HG02798 (cell line): ENCODE results near the gene HIBADH.
"Not testable (repeated sequence)": the region's sequence is repeated elsewhere in the genome, so short reads cannot be mapped to it uniquely, and the experiment has no call there.

Experiments
- ATAC-seq: cut with Tn5 transposase; IDR thresholded peaks from one replicate; pipeline ENCODE4 v1.9.1; 2021; ENCODE audit warnings: mild to moderate bottlenecking; ENCODE audit not compliant: unreplicated experiment, poor library complexity

Gene HIBADH

DNA sequence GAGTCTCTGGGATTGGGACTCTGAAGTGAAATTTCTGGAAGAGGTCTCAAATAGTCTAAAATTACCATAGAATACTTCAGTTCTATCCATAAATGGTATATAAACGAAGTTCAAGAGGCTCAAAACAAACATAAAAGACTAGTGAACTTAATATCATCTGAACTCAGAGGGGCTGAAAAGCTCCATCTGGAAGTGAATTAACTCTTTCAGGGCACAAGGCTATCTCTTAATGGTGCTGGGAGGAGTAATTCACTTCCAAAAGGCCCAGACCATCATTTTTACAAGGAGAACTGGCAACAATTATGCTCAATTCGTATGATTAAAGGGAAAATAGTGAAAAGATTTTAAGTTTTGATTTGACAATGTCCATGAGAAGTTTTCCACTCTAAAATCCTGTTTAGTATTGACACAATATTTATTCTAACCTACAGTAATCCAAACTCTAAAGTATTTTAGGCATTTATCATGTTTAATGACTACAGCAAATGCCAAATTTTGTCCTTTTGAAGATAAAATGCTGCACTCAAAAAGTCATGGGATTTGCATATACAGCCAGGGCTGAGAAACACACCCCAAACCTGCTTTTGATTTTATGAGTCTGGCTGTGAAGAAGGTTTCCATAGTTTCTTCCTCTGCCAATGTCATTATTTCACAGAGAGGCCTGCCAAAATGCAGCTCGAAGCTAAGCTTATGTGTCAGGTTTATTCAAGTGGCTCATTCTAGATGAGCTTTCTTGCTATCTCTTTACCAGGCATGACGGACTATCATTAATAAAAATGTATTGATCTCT lies 143.9 kb downstream of the HIBADH start:
- no peak for ATAC-seq

DNA sequence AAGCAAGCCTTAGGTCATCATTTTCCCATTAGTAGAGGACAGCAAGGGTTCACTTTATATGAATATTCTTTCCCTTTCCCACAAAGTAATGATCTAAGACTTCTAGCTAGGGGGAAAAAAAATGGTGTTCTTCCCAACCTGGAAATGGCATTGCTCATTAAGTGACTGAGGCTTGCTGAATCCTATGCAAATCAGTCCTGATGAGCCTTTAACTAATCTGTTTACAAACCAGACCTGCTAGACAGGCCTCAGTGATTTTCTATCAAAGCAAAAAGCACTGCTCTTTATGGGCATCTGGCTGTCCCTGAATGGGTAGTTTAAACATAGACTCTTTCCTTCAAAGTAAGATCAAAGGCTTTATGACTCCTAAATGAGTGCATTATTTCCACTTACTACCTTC lies 146.3 kb downstream of the HIBADH start:
- no peak for ATAC-seq

- ATAC-seq: no peak
Observed at GRCh38 chr7:27515933-27516332, 146.8 kb downstream of the HIBADH start.

GRCh38 chr7:27514861-27515260 lies 147.8 kb downstream of the HIBADH start:
- no peak for ATAC-seq

GRCh38 chr7:27513885-27514284 lies 148.8 kb downstream of the HIBADH start:
- ATAC-seq: no peak

DNA sequence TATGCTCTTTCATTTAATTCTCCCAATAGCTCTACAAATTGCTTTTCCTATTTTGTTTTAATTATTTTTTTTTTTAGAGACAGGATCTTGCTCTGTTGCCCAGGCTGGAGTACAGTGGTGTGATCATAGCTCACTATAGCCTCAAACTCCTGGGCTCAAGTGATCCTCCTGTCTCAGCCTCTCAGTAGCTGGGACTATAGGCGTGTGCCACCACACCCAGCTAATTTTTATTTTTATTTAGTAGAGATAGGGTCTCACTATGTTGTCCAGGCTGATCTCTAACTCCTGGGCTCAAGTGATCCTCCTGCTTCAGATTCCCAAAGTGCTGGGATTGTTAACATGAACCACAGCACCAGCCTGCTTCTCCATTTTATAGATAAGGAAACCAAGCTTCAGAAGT lies 151.3 kb downstream of the HIBADH start:
- ATAC-seq: not testable (repeated sequence)

- ATAC-seq: no peak
Observed at GRCh38 chr7:27510541-27510940, 152.1 kb downstream of the HIBADH start.

- not testable (repeated sequence) for ATAC-seq
Observed at GRCh38 chr7:27501879-27502278, 160.8 kb downstream of the HIBADH start.

DNA sequence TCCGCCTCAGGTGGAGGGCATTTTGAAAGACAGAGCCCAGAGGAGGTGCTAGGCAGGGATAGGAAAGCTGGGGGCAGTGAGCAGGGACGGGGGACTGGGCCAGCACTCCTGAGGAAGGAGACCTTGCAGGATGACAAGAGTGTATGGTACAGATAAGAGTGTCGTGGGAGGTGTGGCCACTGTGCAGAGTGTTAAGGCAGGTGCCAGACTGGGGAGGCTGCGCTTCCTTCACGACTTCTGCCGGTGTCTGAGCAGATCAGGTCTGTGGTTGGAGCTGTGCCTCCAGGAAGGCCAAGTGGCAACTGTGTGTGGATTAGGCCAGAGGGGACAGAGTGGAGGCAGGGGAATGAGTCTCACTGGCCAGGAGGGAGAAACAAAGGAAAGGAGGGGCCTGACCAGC lies 161.7 kb downstream of the HIBADH start:
- ATAC-seq: no peak

GRCh38 chr7:27492224-27492623 lies 170.5 kb downstream of the HIBADH start:
- no peak for ATAC-seq

DNA sequence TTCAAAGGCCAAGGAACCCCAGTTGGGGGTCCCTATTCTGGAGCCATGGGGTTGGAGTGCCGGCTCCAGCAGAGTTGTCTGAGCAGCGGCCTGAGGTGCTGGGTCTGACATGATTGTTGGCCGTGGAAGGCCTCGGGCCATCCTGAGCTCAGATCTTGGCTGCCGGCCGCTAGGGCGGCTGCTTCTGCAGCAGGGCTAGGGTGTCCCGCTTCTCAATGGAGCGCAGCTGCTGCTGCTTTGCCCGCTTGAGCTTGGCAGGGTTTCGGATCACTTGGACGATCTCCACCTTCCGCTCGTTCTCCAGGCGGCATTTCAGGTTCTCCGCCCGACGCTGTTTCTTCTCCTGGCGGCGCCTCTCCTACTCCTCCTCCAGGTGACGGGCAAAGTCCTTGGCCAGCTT lies 171.1 kb downstream of the HIBADH start:
- no peak for ATAC-seq

DNA sequence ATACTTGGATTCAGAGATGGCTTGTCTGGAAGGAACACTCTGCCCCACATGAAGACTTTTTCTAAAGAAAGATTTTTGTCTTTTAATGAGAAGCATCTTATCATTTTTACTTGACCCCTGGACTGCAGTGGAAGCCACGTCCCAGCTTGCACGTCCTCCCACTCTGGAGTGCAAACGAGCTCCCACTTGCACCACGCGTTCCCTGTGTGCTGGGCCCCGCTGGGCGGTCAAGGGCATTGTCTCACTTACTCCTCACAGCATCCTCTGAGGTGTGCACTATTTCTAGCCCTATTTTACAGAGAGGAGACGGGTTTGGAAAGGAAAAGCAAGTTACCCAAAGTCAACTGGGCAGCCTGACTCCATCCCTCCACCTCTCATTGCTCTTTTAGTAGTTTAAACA lies 175.2 kb downstream of the HIBADH start:
- ATAC-seq: no peak

GRCh38 chr7:27484451-27484850 lies 178.2 kb downstream of the HIBADH start:
- no peak for ATAC-seq

- ATAC-seq: no peak
Observed at GRCh38 chr7:27482219-27482618, 180.5 kb downstream of the HIBADH start.

- no peak for ATAC-seq
Observed at GRCh38 chr7:27478556-27478955, 184.1 kb downstream of the HIBADH start.

- ATAC-seq: no peak
Observed at GRCh38 chr7:27478084-27478483, 184.6 kb downstream of the HIBADH start.

GRCh38 chr7:27476493-27476892 lies 186.2 kb downstream of the HIBADH start:
- ATAC-seq: no peak
